Tibial nerve (tissue), 4 donors: ENCODE data around the gene C8G.
A peak's percentile ranks its signal among the peaks of the same experiment; 100 is the strongest.

Source experiments
- EP300 ChIP-seq, 2 donors: sonication (generic); formaldehyde crosslinking; IDR thresholded peaks; one replicate each; pipeline ENCODE4 v1.6.1; 2017; ENCODE audit warnings: antibody characterized with exemption in 2 of 2, mild to moderate bottlenecking in 1 of 2
- POLR2A ChIP-seq, 2 donors: fragments of 450-650 bp; IDR thresholded peaks; one replicate each; pipeline ENCODE4 v1.6.1; 2017; ENCODE audit warnings: antibody characterized with exemption in 2 of 2, mild to moderate bottlenecking in 2 of 2, moderate library complexity in 2 of 2
- TF ChIP-seq, protein P1 (sequence below), 5 experiments: fragments of 200-600 bp in 3 of 5; fragments of 450-650 bp in 2 of 5; sonication (generic) in 3 of 5; IDR thresholded peaks; one replicate each; pipeline ENCODE4 v1.5.1; 2016 to 2019; ENCODE audit warnings: antibody characterized with exemption in 5 of 5, mild to moderate bottlenecking in 3 of 5, moderate library complexity in 2 of 5

DNA sequence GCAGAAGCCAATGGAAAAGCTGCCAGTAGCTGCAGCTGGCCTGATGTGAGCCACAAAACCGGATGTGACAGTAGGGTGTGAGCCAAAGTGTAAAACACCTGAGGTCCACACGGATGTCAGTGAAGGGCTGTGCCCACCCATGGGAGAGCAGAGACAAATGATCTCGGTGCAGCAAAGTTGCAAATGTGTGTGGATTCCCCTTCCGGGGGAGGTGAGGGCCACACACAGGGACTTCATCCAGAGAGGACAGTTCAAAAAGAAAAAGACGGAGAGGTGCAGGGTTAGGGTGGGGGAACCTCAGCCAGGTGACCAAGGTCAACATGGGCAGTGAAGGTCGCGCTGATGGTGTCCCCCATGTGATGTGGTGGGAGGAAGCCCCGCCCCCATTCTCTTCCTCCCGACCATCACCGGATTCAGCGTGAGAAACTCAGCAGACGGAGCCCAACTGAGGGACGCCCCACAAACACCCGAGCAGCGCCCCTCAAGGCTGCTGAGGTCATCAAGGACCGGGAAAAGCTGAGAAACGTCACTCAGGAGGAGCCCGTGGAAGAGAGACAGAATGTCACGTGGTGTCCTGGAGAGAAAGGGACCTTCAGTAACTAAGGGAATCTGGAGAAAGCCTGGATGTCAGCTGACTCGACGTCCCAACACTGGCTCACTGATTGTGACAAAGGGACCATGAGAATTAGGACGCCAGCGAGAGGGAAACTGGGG is 20.9 kb downstream of the C8G start:
- TF ChIP-seq, protein P1, sequence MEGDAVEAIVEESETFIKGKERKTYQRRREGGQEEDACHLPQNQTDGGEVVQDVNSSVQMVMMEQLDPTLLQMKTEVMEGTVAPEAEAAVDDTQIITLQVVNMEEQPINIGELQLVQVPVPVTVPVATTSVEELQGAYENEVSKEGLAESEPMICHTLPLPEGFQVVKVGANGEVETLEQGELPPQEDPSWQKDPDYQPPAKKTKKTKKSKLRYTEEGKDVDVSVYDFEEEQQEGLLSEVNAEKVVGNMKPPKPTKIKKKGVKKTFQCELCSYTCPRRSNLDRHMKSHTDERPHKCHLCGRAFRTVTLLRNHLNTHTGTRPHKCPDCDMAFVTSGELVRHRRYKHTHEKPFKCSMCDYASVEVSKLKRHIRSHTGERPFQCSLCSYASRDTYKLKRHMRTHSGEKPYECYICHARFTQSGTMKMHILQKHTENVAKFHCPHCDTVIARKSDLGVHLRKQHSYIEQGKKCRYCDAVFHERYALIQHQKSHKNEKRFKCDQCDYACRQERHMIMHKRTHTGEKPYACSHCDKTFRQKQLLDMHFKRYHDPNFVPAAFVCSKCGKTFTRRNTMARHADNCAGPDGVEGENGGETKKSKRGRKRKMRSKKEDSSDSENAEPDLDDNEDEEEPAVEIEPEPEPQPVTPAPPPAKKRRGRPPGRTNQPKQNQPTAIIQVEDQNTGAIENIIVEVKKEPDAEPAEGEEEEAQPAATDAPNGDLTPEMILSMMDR (IDR thresholded peaks at IDR 0.05) = no peak
- TF ChIP-seq POLR2A (IDR thresholded peaks at IDR 0.05) (no peak), EP300 (IDR thresholded peaks at IDR 0.05) (peak; percentile 14 to 33)
